OCI-LY7 (cell line): ENCODE results near the gene DNAJC27. TPM values are rescaled to one million over a fixed set of nuclear protein-coding genes. Genes with fewer than 3 reads are reported as not detected.

Experiments
- BruUV-seq: library from RNA; stranded (reverse); fragments of 400-500 nt; replicated peaks from 2 replicates; lab custom pipeline; 2021; lab: Mats Ljungman, UMichigan
- CTCF ChIA-PET: fragments of 300-600 bp; sonication (Branson Sonifier 250); formaldehyde crosslinking; loops from one replicate; lab custom pipeline; 2022; ENCODE audit warnings: antibody characterized with exemption; ENCODE audit not compliant: unreplicated experiment; lab: Charles Lee
- POLR2A ChIA-PET: fragments of 300-600 bp; sonication (Branson Sonifier 250); formaldehyde crosslinking; loops from one replicate; lab custom pipeline; 2022; ENCODE audit warnings: antibody characterized with exemption; lab: Charles Lee
- DNase-seq: peaks from one replicate; pipeline ENCODE4 v3.0.0-alpha.2; 2015; ENCODE audit warnings: low spot score
- H2AFZ ChIP-seq: fragments of 200-600 bp; sonication (generic), shearing (Covaris generic); 2 replicates; pipeline ENCODE4 v1.6.1; 2014; ENCODE audit warnings: mild to moderate bottlenecking, antibody characterized with exemption, low read length, moderate library complexity
- H3K27ac ChIP-seq: fragments of 200-600 bp; sonication (generic); 2 replicates; pipeline ENCODE4 v1.5.1; 2014; ENCODE audit warnings: mixed run types, low read depth, mild to moderate bottlenecking, moderate library complexity, low read length, inconsistent platforms; ENCODE audit not compliant: poor library complexity, severe bottlenecking
- H3K36me3 ChIP-seq: fragments of 200-600 bp; sonication (generic); 2 replicates; pipeline ENCODE4 v1.6.1; 2014; ENCODE audit warnings: mild to moderate bottlenecking, antibody characterized with exemption, low read length, moderate library complexity, mixed read lengths; ENCODE audit not compliant: insufficient read depth
- H3K4me1 ChIP-seq: fragments of 200-600 bp; sonication (generic); 2 replicates; pipeline ENCODE4 v1.5.1; 2014; ENCODE audit warnings: mild to moderate bottlenecking, low read length; ENCODE audit not compliant: insufficient read depth, poor library complexity, severe bottlenecking
- H3K4me2 ChIP-seq: fragments of 200-600 bp; sonication (generic); 2 replicates; pipeline ENCODE4 v1.6.1; 2014; ENCODE audit warnings: mild to moderate bottlenecking, low read length
- H3K4me3 ChIP-seq: fragments of 200-600 bp; sonication (generic); 2 replicates; pipeline ENCODE4 v1.5.1; 2014; ENCODE audit warnings: mild to moderate bottlenecking, low read depth, low read length; ENCODE audit not compliant: poor library complexity, severe bottlenecking
- H3K79me2 ChIP-seq: fragments of 200-600 bp; sonication (generic); 2 replicates; pipeline ENCODE4 v1.6.1; 2016; ENCODE audit warnings: low read depth, mild to moderate bottlenecking, low read length, moderate library complexity, mixed read lengths; ENCODE audit not compliant: insufficient read depth
- H3K9me2 ChIP-seq: fragments of 200-600 bp; sonication (generic); 2 replicates; pipeline ENCODE4 v1.6.1; 2016; ENCODE audit warnings: mild to moderate bottlenecking, low read length, mixed read lengths; ENCODE audit not compliant: insufficient read depth
- H3K9me3 ChIP-seq: fragments of 200-600 bp; sonication (generic); 2 replicates; pipeline ENCODE4 v1.6.1; 2014; ENCODE audit warnings: mild to moderate bottlenecking, mixed run types, low read length, mixed read lengths
- H4K20me1 ChIP-seq: fragments of 200-600 bp; sonication (generic); 2 replicates; pipeline ENCODE4 v1.6.1; 2014; ENCODE audit warnings: mild to moderate bottlenecking, antibody characterized with exemption, low read length, moderate library complexity, mixed read lengths; ENCODE audit not compliant: insufficient read depth
- CTCF ChIP-seq: fragments of 200-600 bp; sonication (generic); conservative IDR thresholded peaks from 2 replicates; pipeline ENCODE4 v1.5.1; 2014; ENCODE audit warnings: mild to moderate bottlenecking, antibody characterized with exemption, low read length, moderate library complexity, mixed read lengths
- EZH2phosphoT487 ChIP-seq: fragments of 200-600 bp; sonication (generic); IDR thresholded peaks from 2 replicates; pipeline ENCODE4 v1.6.1; 2018; ENCODE audit warnings: low read depth, borderline replicate concordance, mild to moderate bottlenecking, mixed run types, antibody characterized with exemption, low read length, moderate library complexity, mixed read lengths
- intact Hi-C: fragments of 100-400 bp; cut with micrococcal nuclease; formaldehyde crosslinking; loops from one replicate; pipeline ENCODE4 v1.10.0; 2022; ENCODE audit not compliant: unreplicated experiment
- total RNA-seq, 2 experiments: library from RNA; depleted of rRNA in 1 of 2; stranded (reverse); fragments of >200 nt in 1 of 2; shearing (Covaris generic) in 1 of 2; gene quantifications; 2 replicates each; pipeline ENCODE4 v1.2.3, GENCODE V29; 2014 to 2022

The DNAJC27 gene
- total RNA-seq, 2 experiments from 2014 or later, result 3.6 to 6.6 TPM

GRCh38 chr2:24928036-24928435 is 43.7 kb downstream of the DNAJC27 start:
- Histone ChIP-seq H3K36me3 (no peaks in the 10 kb centered on the region), H4K20me1 (no peaks in the 10 kb centered on the region), H3K79me2 (no peaks in the 10 kb centered on the region), H3K9me2 (no peaks in the 10 kb centered on the region), H3K9me3 (no peaks in the 10 kb centered on the region), H2AFZ (no peak overlapping the region), H3K4me3 (no peak overlapping the region), H3K27ac (no peak overlapping the region), H3K4me2 (no peak overlapping the region), H3K4me1 (peaks cover 15% of the 10 kb centered on the region)
- POLR2A ChIA-PET, result no interaction called here
- TF ChIP-seq CTCF, result no peak
- no peak for TF ChIP-seq EZH2phosphoT487
- DNase-seq, result no peak
- intact Hi-C loops, result no loop called here
- no TSS peak for BruUV-seq
- CTCF ChIA-PET, result no interaction called here

DNA sequence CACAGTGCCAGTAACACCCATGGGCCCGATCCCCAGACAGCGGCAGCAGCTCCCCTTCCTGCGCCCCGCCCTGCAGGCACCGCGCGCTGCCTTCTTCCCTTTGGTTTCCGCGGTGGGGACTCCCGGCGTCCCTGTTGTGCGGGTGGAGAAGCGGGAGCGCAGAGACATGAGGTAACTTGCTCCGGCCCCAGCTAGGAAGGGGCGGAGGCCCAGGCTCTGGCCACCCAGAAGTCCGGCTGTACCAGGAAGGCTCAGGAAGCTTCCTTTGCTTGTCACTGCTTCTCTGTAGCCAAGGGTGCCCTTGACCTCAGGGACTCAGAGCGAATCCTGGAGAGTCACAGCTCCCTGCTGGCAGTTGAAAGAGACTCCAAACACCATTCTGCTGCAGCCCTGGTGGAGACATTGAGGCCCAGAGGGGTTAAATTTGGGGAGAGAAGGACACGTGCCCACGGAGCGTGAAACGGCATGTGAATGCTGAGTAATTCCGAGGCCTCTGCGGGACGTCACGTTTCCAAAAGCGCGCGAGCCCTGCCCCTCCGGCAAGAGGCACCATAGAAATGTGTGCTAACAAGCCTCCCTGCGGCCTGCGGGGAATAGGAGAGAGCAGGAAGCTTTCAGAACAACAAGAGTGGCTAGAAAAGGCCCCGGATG is 45.0 kb downstream of the DNAJC27 start:
- Histone ChIP-seq H3K79me2 (no peaks in the 10 kb centered on the region), H3K9me3 (no peaks in the 10 kb centered on the region), H4K20me1 (no peaks in the 10 kb centered on the region), H2AFZ (no peak overlapping the region), H3K4me1 (peaks cover 15% of the 10 kb centered on the region), H3K4me3 (no peak overlapping the region), H3K4me2 (no peak overlapping the region), H3K36me3 (no peaks in the 10 kb centered on the region), H3K9me2 (no peaks in the 10 kb centered on the region), H3K27ac (no peak overlapping the region)
- BruUV-seq, result no TSS peak
- ChIA-PET CTCF (interaction anchor here (0.6 kb wide), 1 partner anchor 9 kb away, joined by 3 read pairs; no protein-coding TSS in a partner anchor), POLR2A (no interaction called here)
- TF ChIP-seq CTCF, result no peak
- no peak for TF ChIP-seq EZH2phosphoT487
- intact Hi-C loops, result no loop called here
- no peak for DNase-seq

DNA sequence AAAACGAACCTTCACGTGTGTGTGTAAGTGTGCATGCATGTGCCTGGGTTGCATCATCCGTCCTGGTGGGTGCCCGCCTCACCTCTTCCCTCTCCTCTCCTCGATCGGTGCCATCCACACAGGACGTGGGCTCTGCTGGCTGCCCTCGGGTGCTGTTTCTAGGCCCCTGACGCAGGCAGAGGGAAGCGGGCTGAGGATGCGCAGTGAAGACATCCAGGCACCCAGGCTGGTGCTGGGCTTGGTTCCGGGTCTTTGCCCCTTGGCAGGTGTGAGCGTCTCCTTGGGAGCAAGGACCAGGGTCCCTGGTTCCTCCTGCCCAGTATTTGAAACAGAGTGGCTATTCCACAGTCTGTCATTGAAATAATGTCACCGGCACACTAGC is 45.5 kb downstream of the DNAJC27 start:
- no peak overlapping the region for H3K27ac ChIP-seq
- H3K4me3 ChIP-seq, result no peak overlapping the region
- intact Hi-C loops, result no loop called here
- CTCF ChIA-PET, result no interaction called here
- no peak overlapping the region for H2AFZ ChIP-seq
- H3K9me2 ChIP-seq, result no peaks in the 10 kb centered on the region
- no peaks in the 10 kb centered on the region for H4K20me1 ChIP-seq
- no peak overlapping the region for H3K4me2 ChIP-seq
- no peaks in the 10 kb centered on the region for H3K9me3 ChIP-seq
- TF ChIP-seq EZH2phosphoT487 (no peak), CTCF (no peak)
- POLR2A ChIA-PET, result no interaction called here
- no peaks in the 10 kb centered on the region for H3K79me2 ChIP-seq
- no peak for DNase-seq
- no TSS peak for BruUV-seq
- peaks cover 11% of the 10 kb centered on the region for H3K4me1 ChIP-seq
- no peaks in the 10 kb centered on the region for H3K36me3 ChIP-seq
